ENCODE data around the gene SYNDIG1. TPM values are rescaled to one million over a fixed set of nuclear protein-coding genes. Genes with fewer than 3 reads are reported as not detected.

The SYNDIG1 gene
- total and polyA plus RNA-seq, 2 donors, result 1.7 to 2.2 TPM

- Histone ChIP-seq H3K4me3 (ENCODE audit: low read depth, low read length) (no peak overlapping the region), H3K36me3 (ENCODE audit: insufficient read depth) (no peaks in the 10 kb centered on the region), H3K4me1 (ENCODE audit: insufficient read depth) (no peaks in the 10 kb centered on the region), H3K27ac (ENCODE audit: low read depth) (no peak overlapping the region)
- DNase-seq (ENCODE audit: extremely low spot score), result no peak
- 88% methylated on average over 9 of the region's 9 CpGs for WGBS
These were observed 16.8 kb upstream of the SYNDIG1 start for GRCh38 chr20:24452498-24453127.

GRCh38 chr20:24453869-24454268 lies 15.6 kb upstream of the SYNDIG1 start:
- Histone ChIP-seq H3K4me1 (ENCODE audit: insufficient read depth) (no peaks in the 10 kb centered on the region), H3K27ac (ENCODE audit: low read depth) (no peak overlapping the region), H3K36me3 (ENCODE audit: insufficient read depth) (no peaks in the 10 kb centered on the region), H3K4me3 (ENCODE audit: low read depth, low read length) (no peak overlapping the region)
- WGBS, result 22% methylated on average over 2 of the region's 2 CpGs
- no peak for DNase-seq (ENCODE audit: extremely low spot score)

DNA sequence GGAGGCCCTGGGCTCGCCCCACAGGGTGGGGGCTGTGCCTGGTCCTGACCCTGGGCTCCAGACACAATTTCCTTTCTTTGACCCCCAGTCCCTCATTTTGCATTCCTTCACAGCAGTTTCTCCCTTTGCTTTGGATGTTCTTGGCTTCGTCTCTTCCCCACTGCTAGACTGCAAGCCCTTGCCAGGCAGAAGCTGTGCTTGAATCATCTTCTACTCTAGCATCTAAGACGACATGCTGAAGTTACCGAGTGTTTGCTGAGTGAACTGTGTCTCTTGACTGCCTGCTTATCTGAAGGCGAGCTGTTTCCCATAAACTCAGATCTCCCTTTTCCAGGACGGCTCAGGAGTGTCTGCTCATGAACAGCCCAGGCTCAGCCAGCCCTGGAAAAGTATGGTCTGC lies 14.3 kb upstream of the SYNDIG1 start:
- Histone ChIP-seq H3K4me1 (ENCODE audit: insufficient read depth) (no peaks in the 10 kb centered on the region), H3K4me3 (ENCODE audit: low read depth, low read length) (no peak overlapping the region), H3K27ac (ENCODE audit: low read depth) (no peak overlapping the region), H3K36me3 (ENCODE audit: insufficient read depth) (no peaks in the 10 kb centered on the region)
- no peak for DNase-seq (ENCODE audit: extremely low spot score)
- WGBS, result 37% methylated on average over 6 of the region's 6 CpGs

GRCh38 chr20:24456398-24456781 lies 13.0 kb upstream of the SYNDIG1 start:
- 56% methylated on average over 3 of the region's 3 CpGs for WGBS
- H3K4me3 ChIP-seq (ENCODE audit: low read depth, low read length), result no peak overlapping the region
- DNase-seq (ENCODE audit: extremely low spot score), result no peak
- no peaks in the 10 kb centered on the region for H3K36me3 ChIP-seq (ENCODE audit: insufficient read depth)
- no peaks in the 10 kb centered on the region for H3K4me1 ChIP-seq (ENCODE audit: insufficient read depth)
- H3K27ac ChIP-seq (ENCODE audit: low read depth), result no peak overlapping the region

GRCh38 chr20:24458436-24458835 lies 11.0 kb upstream of the SYNDIG1 start:
- 31% methylated on average over 2 of the region's 2 CpGs for WGBS
- Histone ChIP-seq H3K27ac (ENCODE audit: low read depth) (no peak overlapping the region), H3K4me1 (ENCODE audit: insufficient read depth) (no peaks in the 10 kb centered on the region), H3K36me3 (ENCODE audit: insufficient read depth) (no peaks in the 10 kb centered on the region), H3K4me3 (ENCODE audit: low read depth, low read length) (no peak overlapping the region)
- no peak for DNase-seq (ENCODE audit: extremely low spot score)

DNA sequence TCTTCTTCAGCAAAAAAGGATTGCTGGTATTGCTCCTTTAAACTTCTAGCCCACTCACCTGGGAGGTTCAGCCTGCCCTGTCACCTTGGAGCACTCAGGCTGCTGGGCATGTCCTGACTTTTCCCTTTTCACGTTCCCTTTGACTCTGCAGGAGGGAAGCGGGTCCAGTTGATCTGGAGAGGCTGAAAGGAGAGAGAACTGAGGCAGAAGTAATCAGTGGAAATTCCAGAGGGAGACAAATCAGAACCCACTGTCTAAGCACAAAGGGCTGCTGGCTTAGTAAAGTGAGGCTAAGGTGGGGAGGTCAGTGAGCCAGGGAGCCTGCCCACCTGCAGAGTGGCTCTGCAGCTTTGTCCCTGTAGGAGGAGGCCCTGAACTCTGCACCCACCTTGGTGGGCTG lies 9.7 kb upstream of the SYNDIG1 start:
- Histone ChIP-seq H3K27ac (ENCODE audit: low read depth) (no peak overlapping the region), H3K36me3 (ENCODE audit: insufficient read depth) (no peaks in the 10 kb centered on the region), H3K4me1 (ENCODE audit: insufficient read depth) (no peaks in the 10 kb centered on the region), H3K4me3 (ENCODE audit: low read depth, low read length) (no peak overlapping the region)
- DNase-seq (ENCODE audit: extremely low spot score), result no peak
- 81% methylated on average over 2 of the region's 2 CpGs for WGBS

DNA sequence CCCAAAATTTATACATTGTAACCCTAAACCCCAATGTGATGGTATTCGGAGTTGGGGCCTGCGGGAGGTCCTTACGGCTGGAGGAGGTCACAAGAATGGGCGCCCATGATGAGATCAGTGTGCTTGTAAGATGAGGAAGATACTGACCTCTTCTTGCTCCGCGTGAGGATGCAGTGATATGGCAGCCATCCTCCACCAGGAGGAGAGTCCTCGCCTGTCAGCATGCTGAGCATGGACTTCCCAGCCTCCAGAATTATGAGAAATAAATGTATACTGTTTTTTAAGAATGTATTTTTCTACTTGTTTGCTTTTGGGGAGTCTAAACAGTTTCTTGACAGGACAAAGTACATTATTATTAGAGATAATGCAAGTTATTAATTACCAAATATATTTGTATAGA lies 8.7 kb upstream of the SYNDIG1 start:
- Histone ChIP-seq H3K27ac (ENCODE audit: low read depth) (no peak overlapping the region), H3K4me3 (ENCODE audit: low read depth, low read length) (no peak overlapping the region), H3K36me3 (ENCODE audit: insufficient read depth) (no peaks in the 10 kb centered on the region), H3K4me1 (ENCODE audit: insufficient read depth) (no peaks in the 10 kb centered on the region)
- WGBS, result 78% methylated on average over 7 of the region's 7 CpGs
- DNase-seq (ENCODE audit: extremely low spot score), result no peak

- Histone ChIP-seq H3K27ac (ENCODE audit: low read depth) (no peak overlapping the region), H3K4me1 (ENCODE audit: insufficient read depth) (no peaks in the 10 kb centered on the region), H3K36me3 (ENCODE audit: insufficient read depth) (no peaks in the 10 kb centered on the region), H3K4me3 (ENCODE audit: low read depth, low read length) (no peak overlapping the region)
- 80% methylated on average over 3 of the region's 3 CpGs for WGBS
- DNase-seq (ENCODE audit: extremely low spot score), result no peak
These were observed 7.6 kb upstream of the SYNDIG1 start for GRCh38 chr20:24461848-24462247.

DNA sequence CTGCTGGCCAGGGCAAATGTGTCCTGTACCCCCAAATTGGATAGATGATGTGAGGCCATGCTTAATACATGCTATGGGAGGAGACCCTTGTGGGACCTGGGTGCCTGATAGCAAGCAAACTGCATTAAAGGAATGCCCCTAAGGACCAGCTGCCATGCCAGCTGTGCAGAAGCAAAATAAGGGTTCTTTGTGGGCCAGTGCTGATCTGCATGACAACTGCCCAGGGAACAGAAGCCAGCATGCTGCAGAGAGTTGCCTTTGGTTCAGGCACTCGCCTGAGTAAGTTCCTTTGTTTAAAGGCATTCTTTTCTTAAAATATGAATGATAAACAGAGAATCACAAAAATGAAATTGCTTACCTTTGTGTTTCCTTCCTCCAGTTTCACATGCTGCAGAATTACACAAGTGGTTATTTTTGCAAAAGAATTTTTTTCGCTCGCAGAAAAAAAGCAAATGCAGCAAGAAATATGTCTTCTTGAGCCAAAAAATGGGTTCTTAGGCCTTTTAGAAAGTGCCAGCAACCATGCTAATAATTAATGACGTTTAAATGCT lies 6.9 kb upstream of the SYNDIG1 start:
- DNase-seq (ENCODE audit: extremely low spot score), result no peak
- no peaks in the 10 kb centered on the region for H3K4me1 ChIP-seq (ENCODE audit: insufficient read depth)
- 45% methylated on average over 4 of the region's 4 CpGs for WGBS
- no peaks in the 10 kb centered on the region for H3K36me3 ChIP-seq (ENCODE audit: insufficient read depth)
- H3K27ac ChIP-seq (ENCODE audit: low read depth), result no peak overlapping the region
- H3K4me3 ChIP-seq (ENCODE audit: low read depth, low read length), result no peak overlapping the region

DNA sequence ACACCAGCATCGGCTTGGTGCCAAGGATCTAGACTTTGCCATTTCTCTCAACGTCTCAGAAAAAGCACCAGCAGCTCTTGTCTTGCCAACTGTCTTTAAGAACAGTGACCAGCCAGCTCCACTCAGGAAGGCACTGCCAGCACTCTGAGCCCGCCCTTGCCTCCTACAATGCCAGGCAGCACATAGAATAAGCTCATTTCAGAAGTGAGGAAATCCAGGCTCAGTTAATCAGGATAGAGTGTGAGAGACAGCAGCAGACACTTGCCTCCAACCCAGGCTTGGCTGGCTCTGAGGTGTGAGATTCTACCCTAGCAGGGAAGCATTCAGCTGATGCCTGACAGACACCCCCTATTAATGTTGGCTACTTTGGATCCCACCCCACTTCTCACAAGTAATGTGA lies 4.3 kb upstream of the SYNDIG1 start:
- H3K4me1 ChIP-seq (ENCODE audit: insufficient read depth), result no peaks in the 10 kb centered on the region
- WGBS, result 85% methylated on average over 3 of the region's 3 CpGs
- H3K36me3 ChIP-seq (ENCODE audit: insufficient read depth), result no peaks in the 10 kb centered on the region
- no peak for DNase-seq (ENCODE audit: extremely low spot score)
- no peak overlapping the region for H3K27ac ChIP-seq (ENCODE audit: low read depth)
- H3K4me3 ChIP-seq (ENCODE audit: low read depth, low read length), result no peak overlapping the region

- DNase-seq (ENCODE audit: extremely low spot score), result no peak
- Histone ChIP-seq H3K4me1 (ENCODE audit: insufficient read depth) (no peaks in the 10 kb centered on the region), H3K27ac (ENCODE audit: low read depth) (no peak overlapping the region), H3K36me3 (ENCODE audit: insufficient read depth) (no peaks in the 10 kb centered on the region), H3K4me3 (ENCODE audit: low read depth, low read length) (no peak overlapping the region)
- WGBS, result 50% methylated on average over 3 of the region's 3 CpGs
These were observed 3.7 kb upstream of the SYNDIG1 start for GRCh38 chr20:24465730-24466129.

GRCh38 chr20:24468401-24469115 lies 871 bp upstream of the SYNDIG1 start:
- Histone ChIP-seq H3K4me3 (ENCODE audit: low read depth, low read length) (no peak overlapping the region), H3K36me3 (ENCODE audit: insufficient read depth) (no peaks in the 10 kb centered on the region), H3K27ac (ENCODE audit: low read depth) (no peak overlapping the region), H3K4me1 (ENCODE audit: insufficient read depth) (no peaks in the 10 kb centered on the region)
- 26% methylated on average over 23 of the region's 23 CpGs for WGBS
- DNase-seq (ENCODE audit: extremely low spot score), result no peak

DNA sequence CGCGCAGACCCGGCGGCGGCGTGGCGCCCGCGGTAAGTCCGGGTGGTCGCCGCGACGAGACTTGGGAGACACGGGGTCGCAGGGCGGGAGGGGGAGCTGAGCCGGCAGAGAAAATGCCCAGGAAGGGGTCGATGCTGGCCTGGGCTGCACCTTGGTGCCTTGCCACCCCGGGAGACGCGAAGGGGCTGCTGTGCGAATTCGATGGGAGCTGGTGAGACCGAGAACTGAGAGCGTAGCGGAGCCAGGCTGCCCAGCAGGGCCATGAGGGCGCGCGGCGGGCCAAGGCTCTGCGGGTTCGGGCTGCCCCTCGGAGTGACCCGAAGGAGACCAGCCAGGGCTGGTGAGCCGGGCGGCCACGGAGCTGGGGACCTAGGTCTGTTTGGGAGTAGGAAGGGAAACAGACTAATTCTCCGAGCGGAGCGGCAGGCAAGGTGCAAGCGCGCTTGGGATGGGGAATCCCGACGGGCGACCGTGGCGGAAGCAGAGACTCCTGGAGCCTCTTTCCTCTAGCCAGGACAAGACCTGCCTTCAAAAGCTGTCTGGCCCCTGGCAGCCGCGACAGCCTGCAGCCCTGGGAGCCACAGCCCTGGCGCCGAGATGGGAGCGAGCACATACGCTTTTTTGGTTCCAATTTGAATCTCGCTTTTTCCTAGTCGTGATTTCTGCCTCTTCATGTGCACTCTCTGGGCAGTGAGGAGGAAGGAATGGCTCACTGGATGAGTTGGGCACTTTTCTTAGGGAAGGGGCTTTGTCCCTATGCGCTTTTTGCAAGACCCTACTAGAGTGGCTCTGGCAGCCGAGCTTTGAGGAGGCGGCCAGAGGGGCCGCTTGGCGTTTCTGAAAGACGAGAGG lies 691 bp downstream of the SYNDIG1 start:
- under 1% methylated on average over 62 of the region's 62 CpGs for WGBS
- Histone ChIP-seq H3K4me1 (ENCODE audit: insufficient read depth) (no peaks in the 10 kb centered on the region), H3K4me3 (ENCODE audit: low read depth, low read length) (peak overlapping the region; percentile 48), H3K36me3 (ENCODE audit: insufficient read depth) (no peaks in the 10 kb centered on the region), H3K27ac (ENCODE audit: low read depth) (no peak overlapping the region)
- DNase-seq (ENCODE audit: extremely low spot score), result no peak

Data from urinary bladder (tissue), 4 donors.